Measurements from ENCODE around the gene ANKH.

ANKH gene

DNA sequence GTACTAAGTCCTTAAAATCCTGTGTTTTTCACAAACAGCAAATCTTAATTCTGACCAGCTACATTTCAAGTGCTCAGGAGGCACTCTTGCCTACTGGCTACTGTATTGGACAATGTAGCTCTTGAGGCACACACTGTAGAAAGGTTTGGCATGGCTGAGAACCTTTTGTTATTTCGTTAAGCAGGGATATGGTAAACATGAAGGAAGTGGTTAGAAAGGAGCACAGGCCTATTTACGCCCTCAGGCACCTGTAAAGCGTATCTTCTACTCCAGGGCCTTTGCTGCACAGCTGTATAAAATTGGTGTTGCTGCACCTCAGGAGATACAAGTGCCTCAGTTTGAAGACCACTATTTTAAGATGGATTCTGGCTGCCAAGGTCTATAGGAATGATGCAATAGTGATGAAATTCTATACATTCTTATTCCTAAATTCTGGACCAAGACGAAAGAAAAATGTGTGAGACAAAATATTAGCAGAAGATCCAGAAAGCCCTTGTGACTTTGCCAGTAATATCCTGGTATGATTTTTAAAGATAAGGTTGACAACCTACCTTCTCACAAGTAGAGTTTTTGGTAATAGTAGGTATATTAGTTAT, 216.3 kb downstream of the ANKH start:
- no peak for TF ChIP-seq EZH2 (IDR thresholded peaks at IDR 0.05)
- no peak for TF ChIP-seq FOXP2 (optimal IDR thresholded peaks at IDR 0.05; ENCODE audit: control extremely low read depth, extremely low read length, insufficient read depth)
- no peak for TF ChIP-seq POLR2AphosphoS5 (IDR thresholded peaks at IDR 0.05; ENCODE audit: borderline replicate concordance, low read depth, low read length)
- no peaks in the 10 kb centered on the region for H3K36me3 ChIP-seq (ENCODE audit: insufficient read depth, low read length)

More for the DNA sequence above, 216.3 kb downstream of the ANKH start:
- Histone ChIP-seq H3K27ac (no peak overlapping the region), H3K4me3 (no peak overlapping the region), H3K9ac (ENCODE audit: insufficient read length) (no peak overlapping the region), H3K9me3 (ENCODE audit: low read depth, low read length) (no peaks in the 10 kb centered on the region)
- no peak for DNase-seq (ENCODE audit: low read depth, low spot score)

Measured in SK-N-MC (cell line).